WTC11 (cell line): ENCODE results near the gene CAMKK2.

Experiments
- ATF3 ChIP-seq: sonication (generic); formaldehyde crosslinking; conservative IDR thresholded peaks from 2 replicates; pipeline ENCODE4 v1.8.1; 2022; ENCODE audit warnings: mild to moderate bottlenecking, missing genetic modification reagents
- CTCF ChIP-seq: fragments of 200-600 bp; IDR thresholded peaks from 2 replicates; pipeline ENCODE4 v1.8.0; 2022; ENCODE audit warnings: antibody characterized with exemption
- MAX ChIP-seq: sonication (generic); formaldehyde crosslinking; IDR thresholded peaks from 2 replicates; pipeline ENCODE4 v1.8.0; 2022; ENCODE audit warnings: mild to moderate bottlenecking, missing genetic modification reagents
- TCF7 ChIP-seq: sonication (generic); formaldehyde crosslinking; IDR thresholded peaks from 2 replicates; pipeline ENCODE4 v1.8.0; 2022; ENCODE audit warnings: mild to moderate bottlenecking, low read depth, missing genetic modification reagents, moderate library complexity

- TF ChIP-seq MAX (CRISPR knock-in tag), result no peak
- TF ChIP-seq CTCF, result no peak
- no peak for TF ChIP-seq ATF3 (CRISPR knock-in tag)
- TF ChIP-seq TCF7 (CRISPR knock-in tag), result no peak
These were observed 105.9 kb downstream of the CAMKK2 start for GRCh38 chr12:121190523-121191031.
